NCI-H2107 (cell line): Measurements from ENCODE around the gene NACC2.

Experiments used
- DNase-seq: peaks from one replicate; lab custom pipeline; 2025; lab: John Stamatoyannopoulos, UW

NACC2 gene

GRCh38 chr9:136012651-136013050 lies 82.4 kb downstream of the NACC2 start:
- no peak for DNase-seq

- no peak for DNase-seq
These were observed 83.2 kb downstream of the NACC2 start for GRCh38 chr9:136011703-136012496.

- DNase-seq, result no peak
These were observed 83.8 kb downstream of the NACC2 start for GRCh38 chr9:136011376-136011702.

GRCh38 chr9:136010615-136011361 lies 84.3 kb downstream of the NACC2 start:
- DNase-seq, result no peak

GRCh38 chr9:136010176-136010575 lies 84.9 kb downstream of the NACC2 start:
- DNase-seq, result no peak

- no peak for DNase-seq
These were observed 85.6 kb downstream of the NACC2 start for GRCh38 chr9:136009516-136009915.

- no peak for DNase-seq
These were observed 86.4 kb downstream of the NACC2 start for GRCh38 chr9:136008693-136008997.

GRCh38 chr9:136007934-136008692 lies 87.0 kb downstream of the NACC2 start:
- DNase-seq, result no peak

- DNase-seq, result no peak
These were observed 87.7 kb downstream of the NACC2 start for GRCh38 chr9:136007276-136007933.

- DNase-seq, result no peak
These were observed 88.9 kb downstream of the NACC2 start for GRCh38 chr9:136006169-136006568.

GRCh38 chr9:136004712-136005111 lies 90.4 kb downstream of the NACC2 start:
- DNase-seq, result no peak

GRCh38 chr9:136004219-136004618 lies 90.9 kb downstream of the NACC2 start:
- no peak for DNase-seq

- no peak for DNase-seq
These were observed 91.5 kb downstream of the NACC2 start for GRCh38 chr9:136003411-136004218.

- no peak for DNase-seq
These were observed 92.2 kb downstream of the NACC2 start for GRCh38 chr9:136002881-136003280.

- DNase-seq, result no peak
These were observed 92.9 kb downstream of the NACC2 start for GRCh38 chr9:136002215-136002614.

GRCh38 chr9:136001231-136001630 lies 93.9 kb downstream of the NACC2 start:
- DNase-seq, result no peak

GRCh38 chr9:135998410-135999071 lies 96.5 kb downstream of the NACC2 start:
- no peak for DNase-seq

- no peak for DNase-seq
These were observed 97.1 kb downstream of the NACC2 start for GRCh38 chr9:135998016-135998380.

- DNase-seq, result no peak
These were observed 97.7 kb downstream of the NACC2 start for GRCh38 chr9:135997090-135998015.

GRCh38 chr9:135995816-135996215 lies 99.3 kb downstream of the NACC2 start:
- DNase-seq, result no peak
